Measurements from ENCODE around the gene RASGRP4.
A peak's percentile ranks its signal among the peaks of the same experiment; 100 is the strongest.
"Not testable (repeated sequence)": the region's sequence is repeated elsewhere in the genome, so short reads cannot be mapped to it uniquely, and the experiment has no call there.

Gene RASGRP4

GRCh38 chr19:38375098-38375493 is 50.9 kb downstream of the RASGRP4 start:
- DNase-seq (ENCODE audit: low spot score) (no peak), FAIRE-seq (no peak)

- FAIRE-seq, result peak; percentile 84
- peak; percentile 92 for DNase-seq (ENCODE audit: low spot score)
Observed at GRCh38 chr19:38374332-38375097, 51.5 kb downstream of the RASGRP4 start, which contains the start of gene PSMD8. PSMD8 (plus strand) TSS chr19:38374571; CDS start chr19:38374602, 31 bp downstream.

GRCh38 chr19:38373907-38374331 is 52.1 kb downstream of the RASGRP4 start:
- FAIRE-seq (no peak), DNase-seq (ENCODE audit: low spot score) (no peak)

- no peak for FAIRE-seq
Observed at GRCh38 chr19:38371081-38371480, 54.9 kb downstream of the RASGRP4 start.

GRCh38 chr19:38370299-38370698 is 55.7 kb downstream of the RASGRP4 start:
- DNase-seq (ENCODE audit: low spot score), result no peak
- FAIRE-seq, result no peak

More at GRCh38 chr19:38371081-38371480, 54.9 kb downstream of the RASGRP4 start:
- no peak for DNase-seq (ENCODE audit: low spot score)

- FAIRE-seq, result no peak
Observed at GRCh38 chr19:38369584-38369983, 56.4 kb downstream of the RASGRP4 start.

GRCh38 chr19:38367041-38367440 is 59.0 kb downstream of the RASGRP4 start:
- no peak for FAIRE-seq

More at GRCh38 chr19:38369584-38369983, 56.4 kb downstream of the RASGRP4 start:
- no peak for DNase-seq (ENCODE audit: low spot score)

GRCh38 chr19:38362946-38363688 is 62.9 kb downstream of the RASGRP4 start:
- FAIRE-seq, result not testable (repeated sequence)

More at GRCh38 chr19:38367041-38367440, 59.0 kb downstream of the RASGRP4 start:
- no peak for DNase-seq (ENCODE audit: low spot score)

GRCh38 chr19:38362076-38362945 is 63.7 kb downstream of the RASGRP4 start:
- no peak for FAIRE-seq

More at GRCh38 chr19:38362946-38363688, 62.9 kb downstream of the RASGRP4 start:
- DNase-seq (ENCODE audit: low spot score), result not testable (repeated sequence)

GRCh38 chr19:38361633-38362075 is 64.4 kb downstream of the RASGRP4 start:
- no peak for DNase-seq (ENCODE audit: low spot score)
- no peak for FAIRE-seq

More at GRCh38 chr19:38362076-38362945, 63.7 kb downstream of the RASGRP4 start:
- no peak for DNase-seq (ENCODE audit: low spot score)

- FAIRE-seq, result no peak
- DNase-seq (ENCODE audit: low spot score), result no peak
Observed at GRCh38 chr19:38360839-38361631, 65.0 kb downstream of the RASGRP4 start.

GRCh38 chr19:38360351-38360750 is 65.7 kb downstream of the RASGRP4 start:
- no peak for DNase-seq (ENCODE audit: low spot score)
- FAIRE-seq, result no peak

- DNase-seq (ENCODE audit: low spot score) (no peak), FAIRE-seq (no peak)
Observed at GRCh38 chr19:38359242-38360021, 66.6 kb downstream of the RASGRP4 start.

All from RCC 7860 (cell line).